Gastrocnemius medialis (tissue), 4 donors: ENCODE measurements around the gene DNAH6. TPM values are rescaled to one million over a fixed set of nuclear protein-coding genes. Genes with fewer than 3 reads are reported as not detected.

Source experiments
- ATAC-seq, 2 donors: fragments of 150-250 bp; one replicate each; pipeline ENCODE4 v1.9.1; 2016
- DNase-seq, 2 donors: peaks; one replicate each; pipeline ENCODE4 v3.0.0-alpha.2; 2019
- H3K27ac ChIP-seq, 4 donors: fragments of 200-600 bp; sonication (generic); 1 replicate in 1 of 4; 2 replicates in 3 of 4; pipeline ENCODE4 v1.5.1; 2016 to 2018; ENCODE audit warnings: mild to moderate bottlenecking in 2 of 4, moderate library complexity in 1 of 4
- H3K27me3 ChIP-seq, 3 donors: fragments of 200-600 bp; sonication (generic) in 2 of 3; 1 replicate in 1 of 3; 2 replicates in 2 of 3; pipeline versions ENCODE4 v1.5.1 to v1.6.0; 2016 to 2019; ENCODE audit warnings: mild to moderate bottlenecking in 1 of 3, moderate library complexity in 1 of 3
- H3K36me3 ChIP-seq, 2 donors: fragments of 200-600 bp; sonication (generic) in 1 of 2; one replicate each; pipeline ENCODE4 v1.5.1; 2017 to 2018
- H3K4me1 ChIP-seq, 2 donors: fragments of 200-600 bp; sonication (generic) in 1 of 2; one replicate each; pipeline ENCODE4 v1.5.1; 2016 to 2017; ENCODE audit warnings: mild to moderate bottlenecking in 2 of 2
- H3K4me3 ChIP-seq, 4 donors: fragments of 200-600 bp; sonication (generic) in 3 of 4; 1 replicate in 1 of 4; 2 replicates in 3 of 4; pipeline ENCODE4 v1.5.1; 2016 to 2019; ENCODE audit warnings: mild to moderate bottlenecking in 2 of 4
- H3K9me3 ChIP-seq, 3 donors: fragments of 200-600 bp; sonication (generic) in 2 of 3; 1 replicate in 1 of 3; 2 replicates in 2 of 3; pipeline ENCODE4 v1.5.1; 2016 to 2019
- CTCF ChIP-seq, 5 experiments: fragments of 450-650 bp in 3 of 5; fragments of 200-600 bp in 2 of 5; sonication (generic) in 2 of 5; IDR thresholded peaks in 4 of 5; conservative IDR thresholded peaks in 1 of 5; 1 replicate in 4 of 5; 2 replicates in 1 of 5; pipeline ENCODE4 v1.5.1; 2016 to 2019; ENCODE audit warnings: antibody characterized with exemption in 5 of 5, mild to moderate bottlenecking in 3 of 5, moderate library complexity in 3 of 5
- POLR2A ChIP-seq, 2 donors: fragments of 450-650 bp; IDR thresholded peaks; one replicate each; pipeline ENCODE4 v1.6.1; 2017; ENCODE audit warnings: antibody characterized with exemption in 2 of 2, mild to moderate bottlenecking in 2 of 2, moderate library complexity in 2 of 2
- in situ Hi-C, 4 donors: fragments of 200-750 bp; cut with MboI; loops; one replicate each; pipeline versions ENCODE4 v1.15.0 to v1.8.0; 2017; ENCODE audit warnings: low sequenced_read_pairs in 4 of 4
- intact Hi-C: fragments of 100-400 bp; cut with DNase I; formaldehyde crosslinking; loops from one replicate; pipeline ENCODE4 v1.15.1; 2023; ENCODE audit warnings: low total_unique reads
- total RNA-seq, 4 donors: library from RNA; depleted of rRNA; stranded (reverse); fragments of >200 nt; gene quantifications; one replicate each; pipeline versions ENCODE4 v1.1.0 to v1.2.3, GENCODE V29; 2016

The DNAH6 gene
- total RNA-seq, 4 donors from 2014 or later, result not detected

GRCh38 chr2:84486441-84487115 is 29.7 kb upstream of the DNAH6 start:
- ATAC-seq (no peak), DNase-seq (no peak)
- Histone ChIP-seq H3K4me3 (no peak overlapping the region), H3K36me3 (no peaks in the 10 kb centered on the region), H3K27me3 (no peaks in the 10 kb centered on the region), H3K27ac (no peak overlapping the region), H3K4me1 (no peaks in the 10 kb centered on the region), H3K9me3 (no peaks in the 10 kb centered on the region)
- TF ChIP-seq CTCF (IDR thresholded peaks at IDR 0.05 in 4 of 5, conservative IDR thresholded peaks at IDR 0.05 in 1 of 5) (no peak), POLR2A (IDR thresholded peaks at IDR 0.05) (no peak)
- intact Hi-C loops (no loop called here), in situ Hi-C loops (loop anchor here in 1 of 4 donors (25.0 kb wide), 1 partner anchor 801 kb away; no protein-coding TSS in a partner anchor)

- no peaks in the 10 kb centered on the region for H3K27me3 ChIP-seq
- H3K9me3 ChIP-seq, result no peaks in the 10 kb centered on the region
- no peak overlapping the region for H3K4me3 ChIP-seq
- ATAC-seq, result no peak
- TF ChIP-seq POLR2A (IDR thresholded peaks at IDR 0.05), result no peak
- no peak for TF ChIP-seq CTCF (IDR thresholded peaks at IDR 0.05 in 4 of 5, conservative IDR thresholded peaks at IDR 0.05 in 1 of 5)
- DNase-seq, result no peak
- no peaks in the 10 kb centered on the region for H3K36me3 ChIP-seq
- no peak overlapping the region for H3K27ac ChIP-seq
- intact Hi-C loops, result no loop called here
- H3K4me1 ChIP-seq, result no peaks in the 10 kb centered on the region
- in situ Hi-C loops, result loop anchor here in 1 of 4 donors (25.0 kb wide), 1 partner anchor 800 kb away; no protein-coding TSS in a partner anchor
These were observed 28.9 kb upstream of the DNAH6 start for GRCh38 chr2:84487298-84487996.

- H3K9me3 ChIP-seq, result no peaks in the 10 kb centered on the region
- in situ Hi-C loops, result loop anchor here in 3 of 4 donors (10.0 to 25.0 kb wide), 2 partner anchors 394 to 796 kb away; partner anchors contain the start of gene TRABD2A (in 3 of the 3)
- no peaks in the 10 kb centered on the region for H3K27me3 ChIP-seq
- no peak overlapping the region for H3K27ac ChIP-seq
- ATAC-seq, result no peak
- no peaks in the 10 kb centered on the region for H3K36me3 ChIP-seq
- TF ChIP-seq POLR2A (IDR thresholded peaks at IDR 0.05) (no peak), CTCF (IDR thresholded peaks at IDR 0.05 in 4 of 5, conservative IDR thresholded peaks at IDR 0.05 in 1 of 5) (no peak)
- intact Hi-C loops, result no loop called here
- no peak overlapping the region for H3K4me3 ChIP-seq
- H3K4me1 ChIP-seq, result no peaks in the 10 kb centered on the region
- DNase-seq, result no peak
These were observed 25.0 kb upstream of the DNAH6 start for GRCh38 chr2:84491256-84491655.

- no peak for DNase-seq
- TF ChIP-seq CTCF (IDR thresholded peaks at IDR 0.05 in 4 of 5, conservative IDR thresholded peaks at IDR 0.05 in 1 of 5) (no peak), POLR2A (IDR thresholded peaks at IDR 0.05) (no peak)
- Histone ChIP-seq H3K4me3 (no peak overlapping the region), H3K36me3 (no peaks in the 10 kb centered on the region), H3K27me3 (no peaks in the 10 kb centered on the region), H3K9me3 (no peaks in the 10 kb centered on the region), H3K27ac (no peak overlapping the region), H3K4me1 (no peaks in the 10 kb centered on the region)
- intact Hi-C loops, result no loop called here
- no peak for ATAC-seq
- in situ Hi-C loops, result loop anchor here in 3 of 4 donors (10.0 to 25.0 kb wide), 2 partner anchors 393 to 796 kb away; partner anchors contain the start of gene TRABD2A (in 3 of the 3)
These were observed 24.6 kb upstream of the DNAH6 start for GRCh38 chr2:84491741-84492140.
